Measurements from ENCODE around the gene LRAT.

Gene LRAT

GRCh38 chr4:154760895-154761294 is 17.1 kb downstream of the LRAT start:
- no peak overlapping the region for H2BK120ac ChIP-seq (ENCODE audit: insufficient read depth, low read length, poor library complexity)
- no peak overlapping the region for H4K8ac ChIP-seq (ENCODE audit: low read depth, low read length)
- no peak overlapping the region for H3K23ac ChIP-seq (ENCODE audit: low read length)
- H3K27ac ChIP-seq (ENCODE audit: low read depth, low read length): no peak overlapping the region
- H3K4ac ChIP-seq (ENCODE audit: low read depth, low read length): no peak overlapping the region
- H3K27me3 ChIP-seq (ENCODE audit: insufficient read depth, low read length): no peaks in the 10 kb centered on the region
- H3K4me1 ChIP-seq (ENCODE audit: control insufficient read depth in 1 of 2, insufficient read depth in 2 of 2, low read length in 2 of 2): no peaks in the 10 kb centered on the region
- H4K91ac ChIP-seq (ENCODE audit: low read depth, low read length): no peak overlapping the region
- no peak overlapping the region for H3K14ac ChIP-seq (ENCODE audit: low read length)
- no peak overlapping the region for H2BK12ac ChIP-seq (ENCODE audit: low read length)
- no peak overlapping the region for H3K9ac ChIP-seq (ENCODE audit: low read length)
- H4K12ac ChIP-seq (ENCODE audit: low read depth, low read length): no peak overlapping the region
- no peaks in the 10 kb centered on the region for H3K9me3 ChIP-seq (ENCODE audit: insufficient read depth, low read depth, low read length)
- no peak overlapping the region for H3K4me2 ChIP-seq (ENCODE audit: low read length)
- H2AK5ac ChIP-seq (ENCODE audit: low read length): no peak overlapping the region
- H3K79me2 ChIP-seq (ENCODE audit: control insufficient read depth, insufficient read depth, low read length, poor library complexity): no peaks in the 10 kb centered on the region
- H3K18ac ChIP-seq (ENCODE audit: low read length): no peak overlapping the region
- no CpG with 5 or more reads among the region's 2 CpGs for WGBS (ENCODE audit: extremely low coverage, insufficient coverage, insufficient read length)
- H2AFZ ChIP-seq (ENCODE audit: insufficient read depth, low read length, poor library complexity): no peak overlapping the region
- no peaks in the 10 kb centered on the region for H3K36me3 ChIP-seq (ENCODE audit: control insufficient read depth in 1 of 2, insufficient read depth in 2 of 2, low read length in 2 of 2)
- H2BK5ac ChIP-seq (ENCODE audit: low read depth, low read length, poor library complexity): no peak overlapping the region
- no peaks in the 10 kb centered on the region for H3K79me1 ChIP-seq (ENCODE audit: low read length)
- no peak overlapping the region for H3K4me3 ChIP-seq (ENCODE audit: low read depth, low read length)
- DNase-seq: no peak

GRCh38 chr4:154778264-154778663 is 34.5 kb downstream of the LRAT start:
- H3K27me3 ChIP-seq (ENCODE audit: insufficient read depth, low read length): no peaks in the 10 kb centered on the region
- peaks cover 1% of the 10 kb centered on the region for H3K9me3 ChIP-seq (ENCODE audit: insufficient read depth, low read depth, low read length)
- no peaks in the 10 kb centered on the region for H3K4me1 ChIP-seq (ENCODE audit: control insufficient read depth in 1 of 2, insufficient read depth in 2 of 2, low read length in 2 of 2)
- H3K4me3 ChIP-seq (ENCODE audit: low read depth, low read length): no peak overlapping the region
- H3K18ac ChIP-seq (ENCODE audit: low read length): no peak overlapping the region
- H2BK120ac ChIP-seq (ENCODE audit: insufficient read depth, low read length, poor library complexity): no peak overlapping the region
- no peak overlapping the region for H4K91ac ChIP-seq (ENCODE audit: low read depth, low read length)
- no peaks in the 10 kb centered on the region for H3K79me1 ChIP-seq (ENCODE audit: low read length)
- no peaks in the 10 kb centered on the region for H3K36me3 ChIP-seq (ENCODE audit: control insufficient read depth in 1 of 2, insufficient read depth in 2 of 2, low read length in 2 of 2)
- no peak for DNase-seq
- H3K4me2 ChIP-seq (ENCODE audit: low read length): no peak overlapping the region
- no peak overlapping the region for H3K4ac ChIP-seq (ENCODE audit: low read depth, low read length)
- H3K79me2 ChIP-seq (ENCODE audit: control insufficient read depth, insufficient read depth, low read length, poor library complexity): no peaks in the 10 kb centered on the region
- no peak overlapping the region for H4K12ac ChIP-seq (ENCODE audit: low read depth, low read length)
- no peak overlapping the region for H3K27ac ChIP-seq (ENCODE audit: low read depth, low read length)
- H2AK5ac ChIP-seq (ENCODE audit: low read length): no peak overlapping the region
- no peak overlapping the region for H2AFZ ChIP-seq (ENCODE audit: insufficient read depth, low read length, poor library complexity)
- H3K23ac ChIP-seq (ENCODE audit: low read length): no peak overlapping the region
- no CpG with 5 or more reads among the region's 1 CpG for WGBS (ENCODE audit: extremely low coverage, insufficient coverage, insufficient read length)
- no peak overlapping the region for H3K9ac ChIP-seq (ENCODE audit: low read length)
- no peak overlapping the region for H2BK5ac ChIP-seq (ENCODE audit: low read depth, low read length, poor library complexity)
- H3K14ac ChIP-seq (ENCODE audit: low read length): no peak overlapping the region
- H4K8ac ChIP-seq (ENCODE audit: low read depth, low read length): no peak overlapping the region
- H2BK12ac ChIP-seq (ENCODE audit: low read length): no peak overlapping the region

GRCh38 chr4:154779362-154779947 is 35.7 kb downstream of the LRAT start:
- Histone ChIP-seq H4K8ac (ENCODE audit: low read depth, low read length) (no peak overlapping the region), H3K4me2 (ENCODE audit: low read length) (no peak overlapping the region), H3K4me3 (ENCODE audit: low read depth, low read length) (no peak overlapping the region), H3K18ac (ENCODE audit: low read length) (no peak overlapping the region), H3K9ac (ENCODE audit: low read length) (no peak overlapping the region), H3K14ac (ENCODE audit: low read length) (no peak overlapping the region), H2AK5ac (ENCODE audit: low read length) (no peak overlapping the region), H2BK5ac (ENCODE audit: low read depth, low read length, poor library complexity) (no peak overlapping the region), H2BK12ac (ENCODE audit: low read length) (no peak overlapping the region), H3K9me3 (ENCODE audit: insufficient read depth, low read depth, low read length) (peaks cover 1% of the 10 kb centered on the region), H4K12ac (ENCODE audit: low read depth, low read length) (no peak overlapping the region), H3K36me3 (ENCODE audit: control insufficient read depth in 1 of 2, insufficient read depth in 2 of 2, low read length in 2 of 2) (no peaks in the 10 kb centered on the region), H3K79me1 (ENCODE audit: low read length) (no peaks in the 10 kb centered on the region), H3K27me3 (ENCODE audit: insufficient read depth, low read length) (no peaks in the 10 kb centered on the region), H3K23ac (ENCODE audit: low read length) (no peak overlapping the region), H4K91ac (ENCODE audit: low read depth, low read length) (no peak overlapping the region), H3K27ac (ENCODE audit: low read depth, low read length) (no peak overlapping the region), H2AFZ (ENCODE audit: insufficient read depth, low read length, poor library complexity) (no peak overlapping the region), H3K4ac (ENCODE audit: low read depth, low read length) (no peak overlapping the region), H3K4me1 (ENCODE audit: control insufficient read depth in 1 of 2, insufficient read depth in 2 of 2, low read length in 2 of 2) (no peaks in the 10 kb centered on the region), H2BK120ac (ENCODE audit: insufficient read depth, low read length, poor library complexity) (no peak overlapping the region), H3K79me2 (ENCODE audit: control insufficient read depth, insufficient read depth, low read length, poor library complexity) (no peaks in the 10 kb centered on the region)
- WGBS (ENCODE audit: extremely low coverage, insufficient coverage, insufficient read length): no CpG with 5 or more reads among the region's 3 CpGs
- DNase-seq: peak in 1 of 2 donors; percentile 40

DNA sequence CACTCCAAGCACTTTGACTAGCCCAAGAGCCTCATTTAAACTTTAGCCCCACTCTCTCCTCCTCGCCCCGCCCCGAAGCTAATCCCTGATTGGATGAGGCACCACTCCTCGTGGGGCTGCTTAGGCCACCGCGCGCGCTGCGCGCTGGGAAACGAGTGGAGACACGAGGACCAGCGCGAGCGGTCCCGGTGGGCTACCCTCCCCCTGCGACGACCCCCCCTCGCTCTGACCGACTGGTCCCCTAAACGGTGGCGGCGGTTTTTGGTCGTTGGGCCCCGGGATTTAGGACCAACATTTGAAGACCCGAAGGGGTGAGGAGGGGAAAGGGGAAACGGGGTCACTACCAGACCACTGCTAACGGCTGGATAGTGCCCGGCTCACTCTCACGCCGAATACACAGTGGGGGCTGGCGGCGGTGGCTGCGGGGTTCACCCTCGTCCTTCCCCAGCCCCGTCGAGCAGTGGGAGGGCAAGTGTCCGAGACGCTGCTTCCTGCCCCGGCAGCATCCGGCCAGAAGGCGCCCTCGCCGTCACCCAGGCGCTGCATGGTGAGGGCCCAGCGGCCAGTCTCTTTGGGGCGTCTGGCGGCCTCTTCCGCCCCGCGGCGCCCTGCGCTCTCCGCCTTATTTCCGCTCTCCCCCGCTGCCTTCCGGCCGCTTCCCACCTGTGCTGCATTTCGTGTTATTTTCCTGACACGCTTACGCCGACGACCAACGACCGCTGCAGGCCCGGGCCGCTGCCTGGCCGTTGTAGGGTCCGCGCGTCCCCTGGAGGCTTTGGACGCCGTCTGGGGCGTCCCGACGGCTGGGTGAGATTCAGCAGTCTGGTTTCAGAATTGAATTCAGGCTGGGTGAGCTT is 37.6 kb downstream of the LRAT start, which contains the start of gene RBM46:
Gene RBM46 (plus strand): TSS at position 147 of the 857 bp plus-strand sequence. CDS start 15,481 bp downstream, outside the sequence.
- no CpG with 5 or more reads among the region's 76 CpGs for WGBS (ENCODE audit: extremely low coverage, insufficient coverage, insufficient read length)
- no peaks in the 10 kb centered on the region for H3K36me3 ChIP-seq (ENCODE audit: control insufficient read depth in 1 of 2, insufficient read depth in 2 of 2, low read length in 2 of 2)

More for the DNA sequence above, 37.6 kb downstream of the LRAT start, which contains the start of gene RBM46:
- H2BK5ac ChIP-seq (ENCODE audit: low read depth, low read length, poor library complexity): no peak within 1 kb of the TSS
- no peaks in the 10 kb centered on the region for H3K4me1 ChIP-seq (ENCODE audit: control insufficient read depth in 1 of 2, insufficient read depth in 2 of 2, low read length in 2 of 2)
- no peak within 1 kb of the TSS for H3K9ac ChIP-seq (ENCODE audit: low read length)
- no peak within 1 kb of the TSS for H3K14ac ChIP-seq (ENCODE audit: low read length)
- H3K4ac ChIP-seq (ENCODE audit: low read depth, low read length): no peak within 1 kb of the TSS
- no peak within 1 kb of the TSS for H3K27ac ChIP-seq (ENCODE audit: low read depth, low read length)
- no peak within 1 kb of the TSS for H2AK5ac ChIP-seq (ENCODE audit: low read length)
- DNase-seq: no peak
- no peak within 1 kb of the TSS for H4K8ac ChIP-seq (ENCODE audit: low read depth, low read length)
- H2BK120ac ChIP-seq (ENCODE audit: insufficient read depth, low read length, poor library complexity): no peak within 1 kb of the TSS
- H2AFZ ChIP-seq (ENCODE audit: insufficient read depth, low read length, poor library complexity): no peak within 1 kb of the TSS
- no peak within 1 kb of the TSS for H4K91ac ChIP-seq (ENCODE audit: low read depth, low read length)
- H3K4me2 ChIP-seq (ENCODE audit: low read length): no peak within 1 kb of the TSS
- no peak within 1 kb of the TSS for H3K23ac ChIP-seq (ENCODE audit: low read length)
- no peaks in the 10 kb centered on the region for H3K27me3 ChIP-seq (ENCODE audit: insufficient read depth, low read length)
- H3K79me1 ChIP-seq (ENCODE audit: low read length): no peaks in the 10 kb centered on the region
- H4K12ac ChIP-seq (ENCODE audit: low read depth, low read length): no peak within 1 kb of the TSS
- no peak within 1 kb of the TSS for H3K18ac ChIP-seq (ENCODE audit: low read length)
- H2BK12ac ChIP-seq (ENCODE audit: low read length): no peak within 1 kb of the TSS
- H3K4me3 ChIP-seq (ENCODE audit: low read depth, low read length): no peak within 1 kb of the TSS
- peaks cover 1% of the 10 kb centered on the region for H3K9me3 ChIP-seq (ENCODE audit: insufficient read depth, low read depth, low read length)
- H3K79me2 ChIP-seq (ENCODE audit: control insufficient read depth, insufficient read depth, low read length, poor library complexity): no peaks in the 10 kb centered on the region

All from trophoblast cell (in vitro differentiated cells and primary cell).